Motor neuron (in vitro differentiated cells): ENCODE data around the gene NAXE. TPM values are rescaled to one million over a fixed set of nuclear protein-coding genes. Genes with fewer than 3 reads are reported as not detected.
"Not testable (repeated sequence)": the region's sequence is repeated elsewhere in the genome, so short reads cannot be mapped to it uniquely, and the experiment has no call there.

Experiments
- ATAC-seq, 8 experiments: fragments of 200-7000 bp; cut with Tn5 transposase; replicated peaks in 6 of 8; 2 replicates each; pipeline ENCODE4 v1.8.0; 2021; ENCODE audit warnings: mild to moderate bottlenecking in 8 of 8, moderate library complexity in 8 of 8
- H3K27ac ChIP-seq, 2 donors: fragments of 250-450 bp; sonication (Bioruptor Pico); 2 replicates each; pipeline ENCODE4 v1.9.0; 2021; ENCODE audit warnings: antibody characterized with exemption in 2 of 2, mild to moderate bottlenecking in 2 of 2, moderate library complexity in 1 of 2
- H3K4me1 ChIP-seq, 2 donors: fragments of 250-450 bp; sonication (Bioruptor Pico); replicated peaks in 1 of 2; 2 replicates each; pipeline ENCODE4 v1.6.1; 2021; ENCODE audit warnings: antibody characterized with exemption in 2 of 2, mild to moderate bottlenecking in 2 of 2, moderate library complexity in 1 of 2
- H3K4me3 ChIP-seq, 5 donors: fragments of 250-450 bp; sonication (Bioruptor Pico); 2 replicates each; pipeline ENCODE4 v1.9.0; 2021; ENCODE audit warnings: antibody characterized with exemption in 5 of 5, mild to moderate bottlenecking in 5 of 5, moderate library complexity in 4 of 5
- WGBS, 10 experiments: fragments of 450-650 bp; shearing (Covaris generic); methylation state at CpG; one replicate each; pipeline ENCODE4 v1.0.0; 2022; 5-methylcytosine and 5-hydroxymethylcytosine counted together
- in situ Hi-C, 9 experiments: fragments of 400-800 bp; cut with MboI; loops; one replicate each; pipeline ENCODE4 v1.15.0; 2021; ENCODE audit warnings: low sequenced_read_pairs in 9 of 9, low pct_unique_long_range_greater_than_20kb in 2 of 9; ENCODE audit not compliant: unreplicated experiment in 9 of 9
- total RNA-seq, 8 experiments: library from RNA; unstranded; fragments of 300-600 nt; gene quantifications; 2 replicates each; pipeline versions ENCODE4 v1.2.3 to v1.2.4, GENCODE V29; 2022

The NAXE gene
- 100 to 1,000 TPM in 1 of 8 experiments, 10 to 100 TPM in 7; 50.1 to 168 (median 66.6) TPM for total RNA-seq

- 0 to 1% (median 0%) methylated on average over 11 to 18 of the region's 60 CpGs; no CpG with 5 or more reads in 7 of the 10 experiments for WGBS, 10 experiments
- H3K4me3 ChIP-seq, result peak within 1 kb of the TSS; percentile 52 to 83 (median 75)
- peaks cover 20 to 28% of the 10 kb centered on the region in 2 donors for H3K4me1 ChIP-seq
- ATAC-seq, result peak; percentile 93 to 98 (median 96)
- peak within 1 kb of the TSS; percentile 40 to 53 for H3K27ac ChIP-seq
- in situ Hi-C loops, result no loop called here
Observed at GRCh38 chr1:156591432-156592157, at the start of gene NAXE. Gene NAXE, plus strand, starts transcription at chr1:156591776. Its CDS starts 29 bp downstream, at chr1:156591805.

DNA sequence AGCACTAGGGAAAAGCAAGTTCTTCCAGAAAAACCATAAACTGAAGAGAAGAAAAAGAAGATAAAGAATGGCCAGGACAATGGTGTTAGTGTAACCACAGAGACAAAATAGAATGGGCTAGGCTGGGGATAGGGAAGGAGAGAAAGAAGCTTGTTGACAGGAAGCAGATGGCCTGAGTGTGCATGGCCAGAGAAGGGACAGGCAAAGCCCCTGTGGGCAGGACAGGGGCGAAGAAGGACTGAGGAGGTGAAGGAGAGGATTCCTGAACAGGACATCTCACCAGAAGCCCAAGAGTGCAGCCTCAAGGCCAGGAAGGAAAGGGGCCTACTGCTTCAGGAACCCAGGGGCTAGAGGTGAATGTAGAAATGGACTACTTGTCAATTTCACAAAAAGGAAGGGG lies 48.5 kb upstream of the NAXE start:
- H3K4me3 ChIP-seq, result no peak overlapping the region
- WGBS, 10 experiments, result 67 to 100% (median 91%) methylated on average over 1 of the region's 1 CpG; no CpG with 5 or more reads in 2 of the 10 experiments
- H3K27ac ChIP-seq, result no peak overlapping the region
- in situ Hi-C loops, result no loop called here
- no peaks in the 10 kb centered on the region for H3K4me1 ChIP-seq
- no peak for ATAC-seq

DNA sequence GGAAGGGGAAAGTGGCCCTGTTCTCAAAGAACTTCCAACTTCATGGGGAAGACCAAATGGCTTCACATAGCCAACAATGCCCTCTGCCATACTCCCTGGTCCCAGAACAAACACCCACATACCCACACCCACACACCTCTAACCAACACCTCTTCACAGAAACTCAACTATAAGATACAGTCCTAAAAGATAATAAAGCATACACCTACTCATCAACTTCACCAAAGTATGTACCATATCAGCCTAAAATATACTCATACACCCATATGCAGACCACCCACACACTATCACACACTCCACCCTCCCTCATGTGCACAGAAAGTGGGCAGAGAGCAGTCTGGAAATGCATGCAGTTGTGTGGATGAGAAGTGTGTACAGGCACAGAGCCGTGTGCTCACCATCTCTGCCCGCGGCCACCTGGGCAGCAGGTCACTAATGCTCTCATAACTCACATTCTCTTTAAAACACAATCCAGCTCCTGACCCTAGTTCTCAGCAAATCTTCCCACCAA lies 46.9 kb upstream of the NAXE start:
- Histone ChIP-seq H3K4me3 (no peak overlapping the region), H3K27ac (no peak overlapping the region), H3K4me1 (no peaks in the 10 kb centered on the region)
- in situ Hi-C loops, result no loop called here
- no peak for ATAC-seq
- WGBS, 10 experiments, result 95 to 100% (median 100%) methylated on average over 1 to 3 of the region's 3 CpGs; no CpG with 5 or more reads in 6 of the 10 experiments

DNA sequence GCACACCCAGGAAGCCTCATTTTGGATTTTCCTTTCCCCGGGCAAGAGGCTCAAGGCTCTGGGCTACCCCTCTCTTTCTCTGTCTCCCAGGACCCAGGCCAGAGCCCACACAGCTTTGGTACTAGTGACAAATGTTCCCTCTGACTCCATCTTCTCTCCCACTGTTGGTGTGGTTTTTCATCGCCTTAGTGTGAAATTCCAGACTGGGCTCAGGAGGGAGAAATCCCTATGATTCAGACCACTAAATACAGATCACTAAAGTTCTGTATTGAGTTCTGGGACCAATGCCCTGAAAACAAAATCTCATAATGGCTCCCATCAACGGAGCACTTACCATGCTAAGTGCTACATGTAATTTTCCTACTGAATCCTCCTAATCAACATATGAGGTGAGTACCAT lies 45.3 kb upstream of the NAXE start:
- no peak for ATAC-seq
- 94 to 100% (median 96%) methylated on average over 2 to 3 of the region's 3 CpGs; no CpG with 5 or more reads in 7 of the 10 experiments for WGBS, 10 experiments
- Histone ChIP-seq H3K4me1 (no peaks in the 10 kb centered on the region), H3K4me3 (no peak overlapping the region), H3K27ac (no peak overlapping the region)
- in situ Hi-C loops, result no loop called here

DNA sequence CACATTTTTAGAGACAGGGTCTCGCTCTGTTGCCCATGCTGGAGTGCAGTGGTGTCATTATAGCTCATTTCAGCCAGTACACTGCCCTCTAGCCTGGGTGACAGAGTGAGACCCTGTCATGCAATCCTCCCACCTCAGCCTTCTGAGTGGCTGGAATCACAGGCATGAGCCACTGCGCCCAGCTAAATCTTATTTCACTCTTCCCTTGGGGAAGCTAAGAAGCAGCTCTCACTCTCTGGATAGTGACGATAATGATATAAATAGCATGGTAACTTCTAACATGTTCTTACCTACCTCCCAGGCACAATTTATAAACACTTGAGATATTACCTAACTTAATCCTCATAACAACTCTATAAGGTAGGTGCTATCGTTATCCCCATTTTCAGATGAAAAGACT lies 44.1 kb upstream of the NAXE start:
- no peak for ATAC-seq
- in situ Hi-C loops, result no loop called here
- WGBS, 10 experiments, result 89 to 100% (median 100%) methylated on average over 1 to 4 of the region's 4 CpGs; no CpG with 5 or more reads in 3 of the 10 experiments
- Histone ChIP-seq H3K4me1 (no peaks in the 10 kb centered on the region), H3K27ac (no peak overlapping the region), H3K4me3 (no peak overlapping the region)

- no peak for ATAC-seq
- Histone ChIP-seq H3K4me1 (no peaks in the 10 kb centered on the region), H3K27ac (no peak overlapping the region), H3K4me3 (no peak overlapping the region)
- in situ Hi-C loops, result no loop called here
- WGBS, 10 experiments, result 91 to 100% (median 100%) methylated on average over 2 to 6 of the region's 9 CpGs; no CpG with 5 or more reads in 5 of the 10 experiments
Observed at GRCh38 chr1:156547982-156548381, 43.6 kb upstream of the NAXE start.

DNA sequence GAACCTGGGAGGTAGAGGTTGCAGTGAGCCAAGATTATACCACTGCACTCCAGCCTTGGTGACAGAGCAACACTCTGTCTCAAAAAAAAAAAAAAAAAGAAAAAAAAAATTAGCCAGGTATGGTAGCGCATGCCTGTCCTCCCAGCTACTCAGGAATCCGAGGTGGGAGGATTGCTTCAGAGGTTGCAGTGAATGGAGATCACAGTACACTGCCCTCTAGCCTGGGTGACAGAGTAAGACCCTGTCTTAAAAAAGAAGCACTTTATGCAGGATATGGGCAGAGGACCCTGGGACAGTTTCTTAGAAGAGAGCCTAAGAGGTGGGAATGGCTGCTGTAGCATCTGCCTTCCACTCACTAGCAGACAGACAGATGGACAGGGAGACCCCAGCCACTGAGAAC lies 42.2 kb upstream of the NAXE start:
- Histone ChIP-seq H3K4me3 (no peak overlapping the region), H3K27ac (no peak overlapping the region), H3K4me1 (no peaks in the 10 kb centered on the region)
- in situ Hi-C loops, result no loop called here
- 67 to 100% (median 81%) methylated on average over 1 to 2 of the region's 2 CpGs; no CpG with 5 or more reads in 5 of the 10 experiments for WGBS, 10 experiments
- ATAC-seq, result peak in 2 of 8 experiments; percentile 3 to 20

- WGBS, 10 experiments, result 88 to 100% (median 100%) methylated on average over 1 of the region's 1 CpG; no CpG with 5 or more reads in 5 of the 10 experiments
- in situ Hi-C loops, result no loop called here
- Histone ChIP-seq H3K4me1 (no peaks in the 10 kb centered on the region), H3K4me3 (no peak overlapping the region), H3K27ac (no peak overlapping the region)
- ATAC-seq, result no peak
Observed at GRCh38 chr1:156549831-156550230, 41.7 kb upstream of the NAXE start.

GRCh38 chr1:156550346-156550745 lies 41.2 kb upstream of the NAXE start:
- in situ Hi-C loops, result no loop called here
- Histone ChIP-seq H3K27ac (no peak overlapping the region), H3K4me3 (no peak overlapping the region), H3K4me1 (no peaks in the 10 kb centered on the region)
- ATAC-seq, result no peak
- WGBS, 10 experiments, result 60 to 100% (median 83%) methylated on average over 1 to 4 of the region's 5 CpGs; no CpG with 5 or more reads in 2 of the 10 experiments

GRCh38 chr1:156551066-156551643 lies 40.4 kb upstream of the NAXE start:
- in situ Hi-C loops, result no loop called here
- no peak for ATAC-seq
- Histone ChIP-seq H3K27ac (no peak overlapping the region), H3K4me3 (no peak overlapping the region), H3K4me1 (no peaks in the 10 kb centered on the region)
- WGBS, 10 experiments, result 80 to 100% (median 95%) methylated on average over 1 to 3 of the region's 3 CpGs; no CpG with 5 or more reads in 3 of the 10 experiments

DNA sequence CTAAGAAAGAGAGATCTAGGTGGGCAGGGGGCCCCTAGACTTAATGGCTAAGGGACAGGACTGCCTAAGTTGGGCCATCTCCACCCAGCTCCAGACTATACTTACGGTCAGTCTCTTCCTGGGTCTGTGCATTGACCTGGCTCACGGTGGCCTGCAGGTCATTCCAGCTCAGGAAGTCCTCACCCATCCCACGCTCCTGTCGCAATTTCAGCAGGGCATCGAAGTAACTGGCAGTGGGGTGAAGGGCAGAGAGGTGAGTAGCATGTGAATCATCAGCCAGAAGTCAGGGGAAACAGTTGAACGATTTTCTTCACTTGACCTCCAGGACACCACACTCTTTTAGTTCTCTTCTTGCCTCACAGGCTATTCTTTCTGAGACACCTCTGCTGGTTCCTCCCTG lies 39.7 kb upstream of the NAXE start:
- Histone ChIP-seq H3K27ac (no peak overlapping the region), H3K4me1 (no peaks in the 10 kb centered on the region), H3K4me3 (no peak overlapping the region)
- in situ Hi-C loops, result no loop called here
- no peak for ATAC-seq
- WGBS, 10 experiments, result 60 to 100% (median 83%) methylated on average over 2 to 6 of the region's 6 CpGs; no CpG with 5 or more reads in 4 of the 10 experiments

GRCh38 chr1:156552518-156552917 lies 39.1 kb upstream of the NAXE start:
- Histone ChIP-seq H3K4me1 (no peaks in the 10 kb centered on the region), H3K4me3 (no peak overlapping the region), H3K27ac (no peak overlapping the region)
- 50 to 100% (median 67%) methylated on average over 1 to 4 of the region's 5 CpGs; no CpG with 5 or more reads in 1 of the 10 experiments for WGBS, 10 experiments
- in situ Hi-C loops, result no loop called here
- ATAC-seq, result no peak

GRCh38 chr1:156552937-156553336 lies 38.6 kb upstream of the NAXE start:
- H3K4me3 ChIP-seq, H3K4me1 ChIP-seq, H3K27ac ChIP-seq, in situ Hi-C loops: not testable (repeated sequence)
- 87 to 100% (median 94%) methylated on average over 1 to 4 of the region's 4 CpGs for WGBS, 10 experiments
- peak in 2 of 8 experiments; percentile 30 to 70 for ATAC-seq
